ENCODE results near the gene CTNNA3.

- TF ChIP-seq TCF7L2 (IDR thresholded peaks at IDR 0.05; ENCODE audit: borderline replicate concordance, low read depth, low read length), result no peak
- no peak for TF ChIP-seq ZNF266 (tag by site-specific recombination; IDR thresholded peaks at IDR 0.05; ENCODE audit: low read depth)
- no peak for TF ChIP-seq YY1 (tag by site-specific recombination; IDR thresholded peaks at IDR 0.05)
- no peak for TF ChIP-seq ATF2 (tag by site-specific recombination; IDR thresholded peaks at IDR 0.05; ENCODE audit: low read depth)
- TF ChIP-seq ZNF366 (tag by site-specific recombination; conservative IDR thresholded peaks at IDR 0.05), result no peak
- TF ChIP-seq RBAK (tag by site-specific recombination; IDR thresholded peaks at IDR 0.05), result no peak
- TF ChIP-seq CTCF (tag by site-specific recombination; IDR thresholded peaks at IDR 0.05), result no peak
- TF ChIP-seq PBX3 (CRISPR knock-in tag; IDR thresholded peaks at IDR 0.05), result no peak
- TF ChIP-seq ZNF274 (IDR thresholded peaks at IDR 0.05; ENCODE audit: low read length), result no peak
- no peak for TF ChIP-seq ZNF274 (tag by site-specific recombination; IDR thresholded peaks at IDR 0.05; ENCODE audit: borderline replicate concordance)
- no peak for TF ChIP-seq ZBTB8A (tag by site-specific recombination; IDR thresholded peaks at IDR 0.05)
Measured at GRCh38 chr10:67659497-67659896, 36.5 kb downstream of the CTNNA3 start.
